Ishikawa (cell line): ENCODE results near the gene FGD6.

Experiments used
- CEBPB ChIP-seq: IDR thresholded peaks from 2 replicates; pipeline ENCODE4 v1.6.1; 2012
- EP300 ChIP-seq: IDR thresholded peaks from 2 replicates; pipeline ENCODE4 v1.6.1; 2012; ENCODE audit warnings: borderline replicate concordance
- TAF1 ChIP-seq: IDR thresholded peaks from 2 replicates; pipeline ENCODE4 v1.6.1; 2012; ENCODE audit warnings: low read depth, mild to moderate bottlenecking
- TF ChIP-seq, protein P1 (sequence below): IDR thresholded peaks from 2 replicates; pipeline ENCODE4 v1.6.1; 2012

DNA sequence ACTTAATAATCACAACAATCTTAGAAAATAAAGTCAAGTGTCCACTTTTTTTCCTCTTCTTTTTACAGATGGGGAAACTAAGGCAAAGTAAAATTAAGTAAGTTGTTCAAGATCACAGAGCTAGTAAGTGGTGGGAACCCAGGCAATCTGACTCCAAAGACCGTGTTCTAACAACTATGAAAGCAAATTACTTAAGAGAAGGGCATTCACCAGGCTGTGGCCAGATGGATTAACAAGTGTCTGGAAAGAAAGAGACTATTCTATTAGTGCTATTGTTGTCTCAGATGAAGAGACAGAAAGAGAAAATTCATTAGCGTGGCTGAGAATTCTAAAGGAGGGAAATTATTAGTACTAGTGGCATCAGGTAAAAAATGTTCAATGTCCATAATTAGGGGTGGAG, 48.5 kb downstream of the FGD6 start:
- TF ChIP-seq, protein P1, sequence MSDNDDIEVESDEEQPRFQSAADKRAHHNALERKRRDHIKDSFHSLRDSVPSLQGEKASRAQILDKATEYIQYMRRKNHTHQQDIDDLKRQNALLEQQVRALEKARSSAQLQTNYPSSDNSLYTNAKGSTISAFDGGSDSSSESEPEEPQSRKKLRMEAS = no peak
- no peak for TF ChIP-seq CEBPB
- no peak for TF ChIP-seq TAF1
- TF ChIP-seq EP300 = no peak
